Hepatocyte (in vitro differentiated cells): ENCODE measurements around the gene MLXIP. TPM values are rescaled to one million over a fixed set of nuclear protein-coding genes. Genes with fewer than 3 reads are reported as not detected.
"Not testable (repeated sequence)": the region's sequence is repeated elsewhere in the genome, so short reads cannot be mapped to it uniquely, and the experiment has no call there.

Experiments
- DNase-seq: peaks from one replicate; pipeline ENCODE4 v3.0.0-alpha.2; 2016; ENCODE audit warnings: low spot score
- H2AFZ ChIP-seq: fragments of 200-600 bp; sonication (generic); 2 replicates; pipeline ENCODE4 v1.6.0; 2016; ENCODE audit warnings: antibody characterized with exemption, mild to moderate bottlenecking
- H3K27ac ChIP-seq: fragments of 200-600 bp; sonication (generic); 2 replicates; pipeline ENCODE4 v1.5.1; 2016; ENCODE audit warnings: mild to moderate bottlenecking
- H3K27me3 ChIP-seq: fragments of 200-600 bp; sonication (generic); 2 replicates; pipeline ENCODE4 v1.6.1; 2016
- H3K36me3 ChIP-seq: fragments of 200-600 bp; sonication (generic); replicated peaks from 2 replicates; pipeline ENCODE4 v1.5.1; 2016; ENCODE audit warnings: low read depth; ENCODE audit not compliant: insufficient read depth
- H3K4me1 ChIP-seq: fragments of 200-600 bp; sonication (generic); 2 replicates; pipeline ENCODE4 v1.5.1; 2016; ENCODE audit warnings: mild to moderate bottlenecking, moderate library complexity; ENCODE audit not compliant: insufficient read depth
- H3K4me2 ChIP-seq: fragments of 200-600 bp; sonication (generic); 2 replicates; pipeline ENCODE4 v1.6.0; 2016
- H3K4me3 ChIP-seq: fragments of 200-600 bp; sonication (generic); 2 replicates; pipeline ENCODE4 v1.5.1; 2016; ENCODE audit warnings: mild to moderate bottlenecking
- H3K79me2 ChIP-seq: fragments of 200-600 bp; sonication (generic); 2 replicates; pipeline ENCODE4 v1.6.0; 2017; ENCODE audit warnings: mild to moderate bottlenecking
- H3K9me2 ChIP-seq: fragments of 200-600 bp; sonication (generic); replicated peaks from 2 replicates; pipeline ENCODE4 v1.6.0; 2017; ENCODE audit warnings: mild to moderate bottlenecking; ENCODE audit not compliant: insufficient read depth
- H3K9me3 ChIP-seq: fragments of 200-600 bp; sonication (generic); 2 replicates; pipeline ENCODE4 v1.5.1; 2016; ENCODE audit warnings: low read depth, mild to moderate bottlenecking
- H4K20me1 ChIP-seq: fragments of 200-600 bp; sonication (generic); 2 replicates; pipeline ENCODE4 v1.6.0; 2016; ENCODE audit warnings: mild to moderate bottlenecking; ENCODE audit not compliant: insufficient read depth, poor library complexity, severe bottlenecking
- EZH2 ChIP-seq: fragments of 200-600 bp; sonication (generic); IDR thresholded peaks from 2 replicates; pipeline ENCODE4 v1.6.1; 2016; ENCODE audit warnings: antibody characterized with exemption, mild to moderate bottlenecking, borderline replicate concordance
- EZH2phosphoT487 ChIP-seq: fragments of 200-600 bp; sonication (generic); IDR thresholded peaks from one replicate; pipeline ENCODE4 v1.6.1; 2018; ENCODE audit warnings: antibody characterized with exemption, mild to moderate bottlenecking, low read depth, moderate library complexity; ENCODE audit not compliant: unreplicated experiment, severe bottlenecking
- WGBS: methylation state at CpG from one replicate; pipeline ENCODE4 v1.1.6; 2016; ENCODE audit warnings: low lambda C conversion rate; ENCODE audit errors: missing lambda C conversion rate; 5-methylcytosine and 5-hydroxymethylcytosine counted together
- polyA plus RNA-seq: library from polyadenylated mRNA; unstranded; fragments of >200 nt; fragmentation: Nextera tagmentation; extraction: Ambion mirVana; gene quantifications from 2 replicates; pipeline ENCODE4 v1.2.1, GENCODE V29; 2016
- total RNA-seq: library from RNA; depleted of rRNA; stranded (reverse); fragments of >200 nt; gene quantifications from 2 replicates; pipeline ENCODE4 v1.2.3, GENCODE V29; 2014
- TF ChIP-seq, protein P1 (sequence below): fragments of 200-600 bp; sonication (generic); IDR thresholded peaks from 2 replicates; pipeline ENCODE4 v1.5.1; 2016; ENCODE audit warnings: antibody characterized with exemption, mild to moderate bottlenecking; ENCODE audit not compliant: poor library complexity

MLXIP gene
- total and polyA plus RNA-seq, 2 experiments from 2014 or later, result 11.5 to 33.1 TPM

DNA sequence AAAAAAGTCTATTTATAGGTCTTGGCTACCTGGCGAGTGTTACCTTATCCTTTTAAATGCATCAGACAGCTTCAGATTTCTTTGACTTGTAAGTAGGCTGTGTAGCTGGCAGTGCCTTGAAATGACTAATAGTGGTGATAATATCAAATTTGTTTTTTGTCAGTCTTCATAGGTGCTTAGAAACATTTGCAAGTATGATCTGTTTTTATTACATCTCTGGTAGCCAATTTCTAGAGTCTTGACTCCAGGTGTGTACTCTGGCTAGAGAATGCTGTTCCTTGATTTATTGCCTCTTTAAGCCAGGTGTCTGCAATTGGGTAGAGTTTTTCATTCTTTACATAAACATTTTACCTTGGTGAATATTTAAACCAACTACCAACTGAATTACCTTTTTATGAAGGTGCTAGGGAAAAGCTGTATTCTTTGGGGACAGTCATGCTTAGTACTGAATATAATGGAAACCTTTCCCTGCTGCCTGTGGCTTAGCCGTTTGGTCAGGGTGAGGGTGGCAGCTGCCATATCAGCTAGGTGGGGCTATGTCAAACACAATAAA is 32.6 kb downstream of the MLXIP start:
- no peak overlapping the region for H2AFZ ChIP-seq
- peaks cover 2% of the 10 kb centered on the region for H4K20me1 ChIP-seq
- peaks cover 10% of the 10 kb centered on the region for H3K4me1 ChIP-seq
- no peaks in the 10 kb centered on the region for H3K36me3 ChIP-seq
- DNase-seq, result no peak
- peak overlapping the region; percentile 87 for H3K27ac ChIP-seq
- no peaks in the 10 kb centered on the region for H3K9me3 ChIP-seq
- no peak overlapping the region for H3K4me3 ChIP-seq
- H3K9me2 ChIP-seq, result no peaks in the 10 kb centered on the region
- no peak for TF ChIP-seq EZH2
- TF ChIP-seq EZH2phosphoT487, result no peak
- TF ChIP-seq, protein P1, sequence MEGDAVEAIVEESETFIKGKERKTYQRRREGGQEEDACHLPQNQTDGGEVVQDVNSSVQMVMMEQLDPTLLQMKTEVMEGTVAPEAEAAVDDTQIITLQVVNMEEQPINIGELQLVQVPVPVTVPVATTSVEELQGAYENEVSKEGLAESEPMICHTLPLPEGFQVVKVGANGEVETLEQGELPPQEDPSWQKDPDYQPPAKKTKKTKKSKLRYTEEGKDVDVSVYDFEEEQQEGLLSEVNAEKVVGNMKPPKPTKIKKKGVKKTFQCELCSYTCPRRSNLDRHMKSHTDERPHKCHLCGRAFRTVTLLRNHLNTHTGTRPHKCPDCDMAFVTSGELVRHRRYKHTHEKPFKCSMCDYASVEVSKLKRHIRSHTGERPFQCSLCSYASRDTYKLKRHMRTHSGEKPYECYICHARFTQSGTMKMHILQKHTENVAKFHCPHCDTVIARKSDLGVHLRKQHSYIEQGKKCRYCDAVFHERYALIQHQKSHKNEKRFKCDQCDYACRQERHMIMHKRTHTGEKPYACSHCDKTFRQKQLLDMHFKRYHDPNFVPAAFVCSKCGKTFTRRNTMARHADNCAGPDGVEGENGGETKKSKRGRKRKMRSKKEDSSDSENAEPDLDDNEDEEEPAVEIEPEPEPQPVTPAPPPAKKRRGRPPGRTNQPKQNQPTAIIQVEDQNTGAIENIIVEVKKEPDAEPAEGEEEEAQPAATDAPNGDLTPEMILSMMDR, result no peak
- 44% methylated on average over 2 of the region's 2 CpGs for WGBS
- no peaks in the 10 kb centered on the region for H3K27me3 ChIP-seq
- H3K4me2 ChIP-seq, result peak overlapping the region; percentile 28
- peaks cover 73% of the 10 kb centered on the region for H3K79me2 ChIP-seq

DNA sequence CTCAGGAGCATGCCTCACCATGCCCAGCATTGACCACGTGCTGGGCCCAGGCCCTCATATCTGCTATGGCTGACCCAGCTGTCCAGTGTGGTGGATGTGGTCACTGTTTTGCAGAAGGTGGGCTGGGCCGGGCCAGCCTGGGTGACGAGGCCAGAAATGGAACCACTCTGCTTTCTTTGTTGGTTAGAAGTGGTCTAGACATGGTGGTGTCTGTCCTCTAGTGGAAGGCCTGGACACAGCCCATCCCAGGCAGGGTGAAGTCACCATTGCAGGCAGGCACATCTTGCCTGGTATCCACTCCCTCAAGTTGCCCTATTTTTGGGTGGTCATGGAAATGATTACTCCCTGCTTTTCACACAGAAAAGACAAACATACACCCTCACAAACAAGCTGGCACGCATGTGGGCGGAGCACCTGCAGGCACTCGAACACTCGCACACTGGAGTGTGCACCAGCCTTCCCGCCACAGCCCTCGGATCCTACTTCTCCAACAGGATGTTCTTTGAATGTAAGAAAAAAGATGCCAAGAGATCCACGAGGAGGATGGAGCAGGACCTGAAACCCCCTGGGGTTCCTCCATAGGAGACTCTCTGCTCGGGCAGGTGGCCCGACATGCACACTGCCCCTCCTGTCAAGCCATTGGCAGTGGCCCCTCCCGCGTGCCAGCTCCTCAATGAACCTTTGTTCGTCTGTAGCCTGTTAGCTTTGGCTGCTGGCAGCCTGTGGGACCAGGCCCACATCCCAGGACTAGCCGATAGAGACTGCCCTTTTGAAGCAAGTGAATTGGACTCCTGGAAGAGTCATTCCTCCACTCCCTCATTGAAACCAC is 38.4 kb downstream of the MLXIP start:
- peaks cover 6% of the 10 kb centered on the region for H3K4me1 ChIP-seq
- H4K20me1 ChIP-seq, result no peaks in the 10 kb centered on the region
- H3K27me3 ChIP-seq, result no peaks in the 10 kb centered on the region
- H3K4me3 ChIP-seq, result no peak overlapping the region
- TF ChIP-seq EZH2phosphoT487, result no peak
- TF ChIP-seq EZH2, result no peak
- TF ChIP-seq, protein P1, result no peak
- DNase-seq, result no peak
- H2AFZ ChIP-seq, result no peak overlapping the region
- WGBS, result 95% methylated on average over 16 of the region's 16 CpGs
- H3K9me2 ChIP-seq, result no peaks in the 10 kb centered on the region
- peaks cover 65% of the 10 kb centered on the region for H3K79me2 ChIP-seq
- no peaks in the 10 kb centered on the region for H3K36me3 ChIP-seq
- H3K27ac ChIP-seq, result no peak overlapping the region
- no peaks in the 10 kb centered on the region for H3K9me3 ChIP-seq
- H3K4me2 ChIP-seq, result no peak overlapping the region

DNA sequence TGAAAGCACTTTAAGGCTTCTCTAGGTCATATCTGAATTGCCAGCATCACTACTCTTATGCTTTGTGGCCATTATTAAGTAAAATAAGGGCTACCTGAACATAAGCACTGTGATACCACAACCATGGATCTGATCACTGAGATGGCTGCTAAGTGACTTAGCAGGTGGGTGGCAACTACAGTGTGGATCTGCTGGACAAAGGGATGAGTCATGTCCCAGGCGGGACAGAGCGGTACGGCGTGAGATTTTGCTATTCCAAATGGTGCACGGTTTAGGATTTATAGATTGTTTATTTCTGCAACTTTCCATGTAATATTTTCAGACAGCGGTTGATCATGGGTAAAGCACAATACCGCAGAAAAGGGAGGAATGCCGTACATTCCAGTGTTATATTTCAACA is 39.4 kb downstream of the MLXIP start:
- TF ChIP-seq, protein P1, result no peak
- TF ChIP-seq EZH2phosphoT487 (no peak), EZH2 (no peak)
- DNase-seq, result no peak
- no peak overlapping the region for H3K4me3 ChIP-seq
- no peaks in the 10 kb centered on the region for H3K9me2 ChIP-seq
- H3K27me3 ChIP-seq, result no peaks in the 10 kb centered on the region
- no peaks in the 10 kb centered on the region for H3K36me3 ChIP-seq
- 92% methylated on average over 8 of the region's 8 CpGs for WGBS
- no peak overlapping the region for H3K4me2 ChIP-seq
- H3K27ac ChIP-seq, result no peak overlapping the region
- no peaks in the 10 kb centered on the region for H3K9me3 ChIP-seq
- H2AFZ ChIP-seq, result no peak overlapping the region
- no peaks in the 10 kb centered on the region for H4K20me1 ChIP-seq
- H3K79me2 ChIP-seq, result peaks cover 64% of the 10 kb centered on the region
- H3K4me1 ChIP-seq, result peaks cover 6% of the 10 kb centered on the region

DNA sequence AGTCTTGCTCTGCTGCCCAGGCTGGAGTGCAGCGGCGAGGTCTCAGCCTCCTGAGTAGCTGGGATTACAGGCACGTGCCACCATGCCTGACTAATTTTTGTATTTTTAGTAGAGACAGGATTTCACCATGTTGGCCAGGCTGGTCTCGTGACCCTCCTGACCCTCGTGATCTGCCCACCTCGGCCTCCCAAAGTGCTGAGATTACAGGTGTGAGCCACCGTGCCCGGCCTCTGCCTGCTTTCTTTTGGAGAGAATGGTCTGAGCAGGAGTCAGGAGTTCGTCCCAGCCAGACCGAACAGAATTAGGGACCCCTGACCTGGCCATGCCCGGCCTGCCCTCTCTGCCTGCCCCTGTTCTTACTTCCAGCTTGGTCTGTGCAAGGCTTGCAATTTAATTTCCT is 42.8 kb downstream of the MLXIP start:
- H2AFZ ChIP-seq, DNase-seq, H3K27me3 ChIP-seq, H3K4me3 ChIP-seq, H4K20me1 ChIP-seq, H3K9me3 ChIP-seq, H3K9me2 ChIP-seq, H3K36me3 ChIP-seq, H3K4me2 ChIP-seq, H3K27ac ChIP-seq, H3K4me1 ChIP-seq: not testable (repeated sequence)
- peaks cover 72% of the 10 kb centered on the region for H3K79me2 ChIP-seq
- WGBS, result 95% methylated on average over 11 of the region's 11 CpGs
